Epithelial cell of esophagus (primary cell): ENCODE results near the gene PRR27.
A peak's percentile ranks its signal among the peaks of the same experiment; 100 is the strongest.

Experiments used
- DNase-seq: peaks from one replicate; pipeline ENCODE4 v3.0.0; 2010; ENCODE audit warnings: low read depth
- H3K4me3 ChIP-seq: 2 replicates; pipeline ENCODE4 v1.5.1; 2011; ENCODE audit warnings: mild to moderate bottlenecking, low read length, control low read depth
- CTCF ChIP-seq: IDR thresholded peaks from 2 replicates; pipeline ENCODE4 v1.5.1; 2011; ENCODE audit warnings: low read depth, mild to moderate bottlenecking, low read length, control low read depth, inconsistent platforms; ENCODE audit not compliant: insufficient read depth; ENCODE audit errors: missing control alignments

The PRR27 gene

GRCh38 chr4:70153937-70154336, at the start of gene PRR27:
Gene PRR27 (plus strand): TSS chr4:70154237. CDS start chr4:70154376, 139 bp downstream.
- no peak within 1 kb of the TSS for H3K4me3 ChIP-seq
- TF ChIP-seq CTCF: no peak
- no peak for DNase-seq

DNA sequence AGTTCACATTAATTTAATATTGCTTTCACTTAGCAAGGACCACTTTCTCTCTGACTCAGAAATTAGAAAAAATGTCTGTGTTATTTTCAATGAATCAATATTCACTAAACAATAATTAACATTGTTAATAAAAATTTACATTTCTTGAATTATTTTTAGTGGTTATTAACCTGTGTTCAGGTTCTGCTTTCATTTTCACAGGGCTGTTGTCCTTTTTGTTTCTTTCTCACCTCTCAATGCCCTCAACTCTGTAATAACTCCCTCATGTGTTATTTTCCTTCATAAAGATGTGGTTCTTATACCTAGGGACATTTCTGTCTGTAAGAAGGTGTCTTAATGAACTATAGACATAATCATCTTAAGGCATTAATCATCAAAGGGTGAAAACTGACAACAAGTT, 43.1 kb upstream of the PRR27 start:
- no peak for TF ChIP-seq CTCF
- DNase-seq: no peak
- H3K4me3 ChIP-seq: no peak overlapping the region

GRCh38 chr4:70113656-70114055, 40.4 kb upstream of the PRR27 start:
- DNase-seq: no peak
- H3K4me3 ChIP-seq: no peak overlapping the region
- TF ChIP-seq CTCF: no peak

GRCh38 chr4:70114096-70114495, 39.9 kb upstream of the PRR27 start:
- no peak for DNase-seq
- TF ChIP-seq CTCF: no peak
- no peak overlapping the region for H3K4me3 ChIP-seq

GRCh38 chr4:70120323-70120722, 33.7 kb upstream of the PRR27 start:
- peak; percentile 11 for DNase-seq
- TF ChIP-seq CTCF: no peak

GRCh38 chr4:70133473-70133872, 20.6 kb upstream of the PRR27 start:
- DNase-seq: no peak
- no peak overlapping the region for H3K4me3 ChIP-seq
- TF ChIP-seq CTCF: no peak

More at GRCh38 chr4:70120323-70120722, 33.7 kb upstream of the PRR27 start:
- H3K4me3 ChIP-seq: no peak overlapping the region

DNA sequence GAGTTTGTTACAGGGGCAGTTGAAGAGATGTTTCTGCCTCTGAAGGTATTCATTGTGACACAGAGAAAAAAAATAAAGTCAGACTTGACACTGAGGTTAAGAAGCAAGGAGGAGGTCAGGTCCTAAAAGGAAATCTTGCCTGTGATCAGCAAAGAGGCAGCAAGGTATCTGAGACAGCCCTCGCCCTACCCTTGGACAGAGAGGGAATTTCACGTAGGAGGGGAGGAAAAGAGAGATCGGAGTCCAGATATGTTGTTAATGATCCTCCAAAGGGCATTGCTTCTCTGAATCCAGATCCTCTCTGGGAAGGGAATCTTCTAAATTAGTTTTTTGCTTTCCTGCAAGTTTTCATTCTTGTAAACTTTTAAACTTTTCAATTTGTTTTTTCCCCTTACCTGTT, 15.3 kb upstream of the PRR27 start:
- TF ChIP-seq CTCF: no peak
- DNase-seq: no peak
- H3K4me3 ChIP-seq: no peak overlapping the region
